HepG2 (cell line): Measurements from ENCODE around the gene IDH3G. TPM values are rescaled to one million over a fixed set of nuclear protein-coding genes. Genes with fewer than 3 reads are reported as not detected.

ENCODE experiments used
- BHLHE40 ChIP-seq: IDR thresholded peaks from 2 replicates; pipeline ENCODE4 v1.6.1; 2011; ENCODE audit warnings: low read length, improper control_type of control experiment
- CBX2 ChIP-seq, 2 experiments: fragments of 200-600 bp in 1 of 2; sonication (generic); formaldehyde crosslinking in 1 of 2; IDR thresholded peaks; 2 replicates each; pipeline versions ENCODE4 v1.7.0 to v1.8.1; 2018 to 2022; ENCODE audit warnings: low read depth in 2 of 2, low read length in 1 of 2, mild to moderate bottlenecking in 1 of 2, missing genetic modification reagents in 1 of 2
- FUBP1 ChIP-seq: sonication (generic); formaldehyde crosslinking; IDR thresholded peaks from 2 replicates; pipeline ENCODE4 v1.5.1; 2020; ENCODE audit warnings: missing genetic modification reagents, mild to moderate bottlenecking, borderline replicate concordance
- MEIS1 ChIP-seq: sonication (generic); formaldehyde crosslinking; IDR thresholded peaks from 2 replicates; pipeline ENCODE4 v1.9.0; 2021; ENCODE audit warnings: mild to moderate bottlenecking, missing genetic modification reagents, moderate library complexity, borderline replicate concordance
- MYC ChIP-seq: sonication (generic); formaldehyde crosslinking; IDR thresholded peaks from 2 replicates; pipeline ENCODE4 v1.9.0; 2021; ENCODE audit warnings: missing genetic modification reagents, borderline replicate concordance
- PATZ1 ChIP-seq: sonication (generic); formaldehyde crosslinking; IDR thresholded peaks from 2 replicates; pipeline ENCODE4 v1.4.0; 2020; ENCODE audit warnings: missing genetic modification reagents
- PBX3 ChIP-seq: sonication (generic); formaldehyde crosslinking; IDR thresholded peaks from 2 replicates; pipeline ENCODE4 v1.8.1; 2023; ENCODE audit warnings: missing genetic modification reagents, inconsistent platforms, borderline replicate concordance
- PHB2 ChIP-seq: fragments of 450-650 bp; IDR thresholded peaks from 2 replicates; pipeline ENCODE4 v1.6.1; 2018; ENCODE audit not compliant: partially characterized antibody
- SIX1 ChIP-seq: sonication (generic); formaldehyde crosslinking; IDR thresholded peaks from 2 replicates; pipeline ENCODE4 v1.4.0; 2020; ENCODE audit warnings: missing genetic modification reagents, borderline replicate concordance
- SMAD9 ChIP-seq: sonication (generic); formaldehyde crosslinking; IDR thresholded peaks from 2 replicates; pipeline ENCODE4 v1.5.1; 2020; ENCODE audit warnings: mild to moderate bottlenecking, missing genetic modification reagents
- SOX5 ChIP-seq: IDR thresholded peaks from 2 replicates; pipeline ENCODE4 v1.6.1; 2016; ENCODE audit warnings: borderline replicate concordance
- UBTF ChIP-seq: sonication (generic); formaldehyde crosslinking; IDR thresholded peaks from 2 replicates; pipeline ENCODE4 v1.4.0; 2020; ENCODE audit warnings: mild to moderate bottlenecking, missing genetic modification reagents
- ZFX ChIP-seq: sonication (generic); formaldehyde crosslinking; IDR thresholded peaks from 2 replicates; pipeline ENCODE4 v1.4.0; 2020; ENCODE audit warnings: mild to moderate bottlenecking, low read depth, missing genetic modification reagents, moderate library complexity
- ZNF101 ChIP-seq: sonication (generic); formaldehyde crosslinking; IDR thresholded peaks from 2 replicates; pipeline ENCODE4 v1.4.0; 2020; ENCODE audit warnings: mild to moderate bottlenecking, low read depth, missing genetic modification reagents, borderline replicate concordance
- ZNF232 ChIP-seq: sonication (generic); formaldehyde crosslinking; IDR thresholded peaks from 2 replicates; pipeline ENCODE4 v1.4.0; 2020; ENCODE audit warnings: missing genetic modification reagents, borderline replicate concordance
- ZNF253 ChIP-seq: sonication (generic); formaldehyde crosslinking; IDR thresholded peaks from 2 replicates; pipeline ENCODE4 v1.8.0; 2022; ENCODE audit warnings: mild to moderate bottlenecking, missing genetic modification reagents, borderline replicate concordance
- ZNF441 ChIP-seq: sonication (generic); formaldehyde crosslinking; IDR thresholded peaks from 2 replicates; pipeline ENCODE4 v1.7.0; 2021; ENCODE audit warnings: missing genetic modification reagents, borderline replicate concordance
- ZNF570 ChIP-seq: sonication (generic); formaldehyde crosslinking; IDR thresholded peaks from 2 replicates; pipeline ENCODE4 v1.4.0; 2020; ENCODE audit warnings: mild to moderate bottlenecking, missing genetic modification reagents, borderline replicate concordance
- polyA plus RNA-seq, 8 experiments: library from polyadenylated mRNA; depleted of rRNA in 3 of 8; stranded (reverse) in 7 of 8; unstranded in 1 of 8; fragments of >200 nt; fragmentation: Illumina TruSeq in 4 of 8; extraction: Trizol in 4 of 8; gene quantifications; 2 replicates each; pipeline versions ENCODE4 v1.2.1 to v1.2.3, GENCODE V29; 2011 to 2016; ENCODE audit warnings: low read depth in 4 of 8, missing spikeins in 1 of 8, mixed read lengths in 1 of 8; ENCODE audit not compliant: insufficient read depth in 1 of 8
- total RNA-seq, 5 experiments: library from RNA; depleted of rRNA; stranded (reverse); fragments of >200 nt; fragmentation: Illumina TruSeq; extraction: Trizol; gene quantifications; 2 replicates each; pipeline ENCODE4 v1.2.3, GENCODE V29; 2016; ENCODE audit warnings: low read depth in 1 of 5

The IDH3G gene
- total and polyA plus RNA-seq, 2 of the 13 experiments (the other 11 are each of a cell fraction or from before 2014, with no cell fraction given) = 18.7 to 35.5 TPM

GRCh38 chrX:153765138-153766079, 28.8 kb downstream of the IDH3G start (continued):
- TF ChIP-seq PBX3 (CRISPR knock-in tag) (no peak), ZNF232 (CRISPR knock-in tag) (no peak), CBX2 (IDR thresholded peaks at IDR 0.05; ENCODE audit: low read depth, low read length) (no peak), CBX2 (CRISPR knock-in tag; IDR thresholded peaks at IDR 0.05; ENCODE audit: low read depth) (no peak), ZFX (CRISPR knock-in tag) (peak; percentile 9; the same call in 1 of the 2 replicates), BHLHE40 (no peak), SOX5 (CRISPR knock-in tag) (no peak), ZNF570 (no peak), ZNF441 (CRISPR knock-in tag) (no peak), MEIS1 (CRISPR knock-in tag) (no peak), UBTF (peak; percentile 3; the same call in 1 of the 2 replicates), ZNF101 (CRISPR knock-in tag) (no peak), SMAD9 (no peak), PHB2 (no peak), MYC (CRISPR knock-in tag) (no peak), ZNF253 (CRISPR knock-in tag) (no peak), SIX1 (CRISPR knock-in tag) (no peak), FUBP1 (CRISPR knock-in tag) (no peak), PATZ1 (peak; percentile 85)
